PC-3 (cell line): ENCODE results near the gene ITPRID2. TPM values are rescaled to one million over a fixed set of nuclear protein-coding genes. Genes with fewer than 3 reads are reported as not detected.

ENCODE experiments used
- ATAC-seq: fragments of 200-7000 bp; cut with Tn5 transposase; 2 replicates; pipeline ENCODE4 v1.9.1; 2020; ENCODE audit warnings: mild to moderate bottlenecking, moderate library complexity
- BruUV-seq: library from RNA; stranded (reverse); fragments of 400-500 nt; replicated peaks from 2 replicates; lab custom pipeline; 2021; lab: Mats Ljungman, UMichigan
- CTCF ChIA-PET: fragments of 300-600 bp; sonication (Branson Sonifier 250); formaldehyde crosslinking; loops from one replicate; lab custom pipeline; 2022; ENCODE audit warnings: antibody characterized with exemption; lab: Charles Lee
- POLR2A ChIA-PET: fragments of 300-600 bp; sonication (Branson Sonifier 250); formaldehyde crosslinking; loops from one replicate; lab custom pipeline; 2022; ENCODE audit warnings: antibody characterized with exemption; ENCODE audit not compliant: unreplicated experiment; lab: Charles Lee
- DNase-seq: peaks from one replicate; pipeline ENCODE4 v3.0.0-alpha.2; 2015
- H2AFZ ChIP-seq: fragments of 300-600 bp; sonication (generic); 2 replicates; pipeline ENCODE4 v1.6.0; 2016; ENCODE audit warnings: antibody characterized with exemption, low read length
- H3F3A ChIP-seq: fragments of 300-600 bp; sonication (generic); one replicate; pipeline ENCODE4 v1.6.0; 2017; ENCODE audit warnings: antibody characterized with exemption, low read length, control low read depth, mild to moderate bottlenecking; ENCODE audit not compliant: unreplicated experiment
- H3K27ac ChIP-seq: fragments of 300-600 bp; sonication (generic); 2 replicates; pipeline ENCODE4 v1.5.1; 2016; ENCODE audit warnings: mild to moderate bottlenecking, low read length
- H3K27me3 ChIP-seq: fragments of 300-600 bp; sonication (generic); 2 replicates; pipeline ENCODE4 v1.6.1; 2016; ENCODE audit warnings: low read length, mixed read lengths
- H3K36me3 ChIP-seq: fragments of 300-600 bp; sonication (generic); 2 replicates; pipeline ENCODE4 v1.6.1; 2016; ENCODE audit warnings: low read depth, mixed run types, low read length, mixed read lengths
- H3K4me1 ChIP-seq: fragments of 300-600 bp; sonication (generic); 2 replicates; pipeline ENCODE4 v1.5.1; 2016; ENCODE audit warnings: low read length; ENCODE audit not compliant: insufficient read depth
- H3K4me2 ChIP-seq: fragments of 300-600 bp; sonication (generic); 2 replicates; pipeline ENCODE4 v1.6.0; 2016; ENCODE audit warnings: low read length
- H3K4me3 ChIP-seq: fragments of 300-600 bp; sonication (generic); 2 replicates; pipeline ENCODE4 v1.5.1; 2016; ENCODE audit warnings: mild to moderate bottlenecking, low read length, mixed read lengths
- H3K79me2 ChIP-seq: fragments of 300-600 bp; sonication (generic); 2 replicates; pipeline ENCODE4 v1.6.1; 2017; ENCODE audit warnings: low read length, mixed read lengths
- H3K9ac ChIP-seq: fragments of 300-600 bp; sonication (generic); 2 replicates; pipeline ENCODE4 v1.6.0; 2016; ENCODE audit warnings: mild to moderate bottlenecking, low read length
- H3K9me2 ChIP-seq: fragments of 300-600 bp; sonication (generic); replicated peaks from 2 replicates; pipeline ENCODE4 v1.6.1; 2016; ENCODE audit warnings: mixed run types, low read length, mixed read lengths
- H3K9me3 ChIP-seq: fragments of 300-600 bp; sonication (generic); 2 replicates; pipeline ENCODE4 v1.6.1; 2016; ENCODE audit warnings: low read length, mixed read lengths
- H4K20me1 ChIP-seq: fragments of 300-600 bp; sonication (generic); 2 replicates; pipeline ENCODE4 v1.6.1; 2016; ENCODE audit warnings: low read length, mixed read lengths
- EZH2 ChIP-seq: fragments of 300-600 bp; sonication (generic); IDR thresholded peaks from one replicate; pipeline ENCODE4 v1.6.1; 2017; ENCODE audit warnings: antibody characterized with exemption, mild to moderate bottlenecking, low read length; ENCODE audit not compliant: unreplicated experiment
- EZH2phosphoT487 ChIP-seq: fragments of 300-600 bp; sonication (generic); IDR thresholded peaks from 2 replicates; pipeline ENCODE4 v1.6.1; 2018; ENCODE audit warnings: mild to moderate bottlenecking, antibody characterized with exemption, low read length, borderline replicate concordance
- intact Hi-C: fragments of 100-400 bp; cut with micrococcal nuclease; formaldehyde crosslinking; loops from 2 replicates; pipeline ENCODE4 v1.9.0; 2023
- total RNA-seq: library from RNA; depleted of rRNA; stranded (reverse); fragments of >200 nt; gene quantifications from 2 replicates; pipeline ENCODE4 v1.2.3, GENCODE V29; 2014
- TF ChIP-seq, protein P1 (sequence below): fragments of 300-600 bp; sonication (generic); conservative IDR thresholded peaks from 2 replicates; pipeline ENCODE4 v1.5.1; 2017; ENCODE audit warnings: antibody characterized with exemption, low read depth, mild to moderate bottlenecking, low read length

ITPRID2 gene
- total RNA-seq, 1 experiment from 2014 or later, result 113 TPM

DNA sequence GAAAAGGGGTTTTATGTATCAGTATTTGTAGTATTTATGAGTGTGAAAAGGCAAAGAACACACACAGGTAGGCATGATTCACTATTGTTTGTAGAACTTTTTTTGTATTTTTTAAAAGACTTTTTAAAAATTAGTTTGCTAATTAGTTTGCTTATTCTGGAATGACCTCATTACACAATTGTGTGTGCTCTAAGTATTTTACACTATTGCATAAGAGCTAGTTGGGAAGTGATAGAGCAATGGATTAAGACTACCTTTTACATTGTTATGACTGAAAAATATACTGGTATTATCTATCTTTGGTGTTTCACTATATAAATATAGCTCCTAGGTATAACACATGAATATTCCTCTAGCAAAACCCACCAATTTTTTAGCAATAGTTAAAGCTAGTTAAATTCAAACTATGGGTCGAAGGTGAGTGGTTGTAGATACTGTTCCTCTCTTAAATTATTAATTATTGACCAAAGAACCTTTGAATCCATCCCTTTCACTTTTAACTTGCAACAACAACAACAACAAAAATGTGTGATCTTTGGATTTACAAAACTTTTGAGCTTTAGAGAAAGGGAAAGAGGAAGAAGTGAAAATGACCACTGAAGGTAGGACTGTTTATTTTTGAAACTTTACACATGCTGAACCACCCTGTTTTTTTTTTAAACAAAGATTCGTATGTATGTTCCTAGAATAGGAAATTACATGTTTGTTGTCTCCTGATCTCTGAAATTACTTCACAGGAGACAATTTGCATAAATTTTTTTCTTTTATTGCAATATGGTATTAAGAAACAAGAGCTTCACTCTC, 18.7 kb downstream of the ITPRID2 start:
- Histone ChIP-seq H3F3A (no peaks in the 10 kb centered on the region), H3K27ac (no peak overlapping the region), H3K36me3 (peaks cover 71% of the 10 kb centered on the region), H4K20me1 (no peaks in the 10 kb centered on the region), H2AFZ (no peak overlapping the region), H3K4me2 (no peak overlapping the region), H3K4me1 (no peaks in the 10 kb centered on the region), H3K9ac (no peak overlapping the region), H3K4me3 (no peak overlapping the region), H3K9me2 (no peaks in the 10 kb centered on the region), H3K79me2 (peaks cover 28% of the 10 kb centered on the region), H3K9me3 (no peaks in the 10 kb centered on the region), H3K27me3 (no peaks in the 10 kb centered on the region)
- no peak for TF ChIP-seq EZH2phosphoT487
- no peak for TF ChIP-seq EZH2
- TF ChIP-seq, protein P1, sequence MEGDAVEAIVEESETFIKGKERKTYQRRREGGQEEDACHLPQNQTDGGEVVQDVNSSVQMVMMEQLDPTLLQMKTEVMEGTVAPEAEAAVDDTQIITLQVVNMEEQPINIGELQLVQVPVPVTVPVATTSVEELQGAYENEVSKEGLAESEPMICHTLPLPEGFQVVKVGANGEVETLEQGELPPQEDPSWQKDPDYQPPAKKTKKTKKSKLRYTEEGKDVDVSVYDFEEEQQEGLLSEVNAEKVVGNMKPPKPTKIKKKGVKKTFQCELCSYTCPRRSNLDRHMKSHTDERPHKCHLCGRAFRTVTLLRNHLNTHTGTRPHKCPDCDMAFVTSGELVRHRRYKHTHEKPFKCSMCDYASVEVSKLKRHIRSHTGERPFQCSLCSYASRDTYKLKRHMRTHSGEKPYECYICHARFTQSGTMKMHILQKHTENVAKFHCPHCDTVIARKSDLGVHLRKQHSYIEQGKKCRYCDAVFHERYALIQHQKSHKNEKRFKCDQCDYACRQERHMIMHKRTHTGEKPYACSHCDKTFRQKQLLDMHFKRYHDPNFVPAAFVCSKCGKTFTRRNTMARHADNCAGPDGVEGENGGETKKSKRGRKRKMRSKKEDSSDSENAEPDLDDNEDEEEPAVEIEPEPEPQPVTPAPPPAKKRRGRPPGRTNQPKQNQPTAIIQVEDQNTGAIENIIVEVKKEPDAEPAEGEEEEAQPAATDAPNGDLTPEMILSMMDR, result no peak
- CTCF ChIA-PET, result interaction anchor here (0.7 kb wide), 1 partner anchor 41 kb away, joined by 4 read pairs; no protein-coding TSS in a partner anchor
- intact Hi-C loops, result no loop called here
- POLR2A ChIA-PET, result interaction anchor here (0.7 kb wide), 1 partner anchor 269 kb away, joined by 10 read pairs; no protein-coding TSS in a partner anchor
- DNase-seq (no peak), ATAC-seq (no peak)
- no TSS peak for BruUV-seq

DNA sequence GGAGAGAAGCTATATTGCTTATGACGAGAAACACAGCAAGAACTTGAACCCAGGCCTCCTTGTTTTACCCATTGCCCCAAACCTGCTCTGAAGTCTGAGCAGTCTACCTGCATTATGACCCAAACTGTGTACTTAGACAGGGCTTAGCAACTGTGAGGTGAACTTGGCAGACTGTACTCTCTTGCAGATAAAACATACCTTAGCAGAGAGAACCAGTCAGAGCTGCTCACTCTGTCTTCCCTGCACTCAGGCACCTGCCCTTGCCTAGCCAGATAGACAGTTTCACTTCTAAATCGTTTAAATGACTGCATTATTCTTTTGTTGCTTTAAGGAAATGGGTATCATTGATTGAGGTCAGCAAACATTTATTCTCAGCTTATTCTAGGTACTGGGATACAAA, 20.3 kb downstream of the ITPRID2 start:
- Histone ChIP-seq H3F3A (no peaks in the 10 kb centered on the region), H2AFZ (no peak overlapping the region), H3K4me3 (no peak overlapping the region), H3K9me2 (no peaks in the 10 kb centered on the region), H3K4me1 (peaks cover 14% of the 10 kb centered on the region), H3K27me3 (no peaks in the 10 kb centered on the region), H4K20me1 (no peaks in the 10 kb centered on the region), H3K36me3 (peaks cover 76% of the 10 kb centered on the region), H3K79me2 (peaks cover 12% of the 10 kb centered on the region), H3K4me2 (no peak overlapping the region), H3K9ac (no peak overlapping the region), H3K27ac (no peak overlapping the region), H3K9me3 (no peaks in the 10 kb centered on the region)
- ATAC-seq (no peak), DNase-seq (no peak)
- no TSS peak for BruUV-seq
- ChIA-PET CTCF (no interaction called here), POLR2A (no interaction called here)
- TF ChIP-seq, protein P1, result no peak
- TF ChIP-seq EZH2 (no peak), EZH2phosphoT487 (no peak)
- intact Hi-C loops, result no loop called here

DNA sequence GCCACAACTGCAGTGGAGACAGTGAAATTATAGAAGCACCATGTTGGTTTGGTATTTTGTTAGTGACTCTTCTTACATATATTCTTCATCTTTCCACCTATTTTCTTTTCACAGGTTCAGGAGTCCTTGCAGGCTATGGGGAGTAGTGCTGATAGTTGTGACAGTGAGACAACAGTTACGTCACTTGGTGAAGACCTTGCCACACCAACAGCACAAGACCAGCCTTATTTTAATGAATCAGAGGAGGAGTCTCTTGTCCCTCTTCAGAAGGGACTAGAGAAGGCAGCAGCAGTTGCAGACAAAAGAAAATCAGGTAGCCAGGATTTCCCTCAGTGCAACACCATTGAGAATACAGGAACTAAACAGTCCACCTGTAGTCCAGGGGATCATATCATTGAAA, 23.6 kb downstream of the ITPRID2 start:
- intact Hi-C loops, result no loop called here
- BruUV-seq, result no TSS peak
- Histone ChIP-seq H3K4me1 (peaks cover 22% of the 10 kb centered on the region), H3K27me3 (no peaks in the 10 kb centered on the region), H3K9me2 (no peaks in the 10 kb centered on the region), H3K36me3 (peaks cover 81% of the 10 kb centered on the region), H4K20me1 (no peaks in the 10 kb centered on the region), H3K9me3 (no peaks in the 10 kb centered on the region), H3K79me2 (peaks cover 8% of the 10 kb centered on the region; the same call in 1 of the 2 replicates), H3K4me3 (no peak overlapping the region), H3K9ac (no peak overlapping the region), H2AFZ (no peak overlapping the region), H3K27ac (no peak overlapping the region), H3K4me2 (no peak overlapping the region), H3F3A (no peaks in the 10 kb centered on the region)
- ChIA-PET CTCF (interaction anchor here (0.6 kb wide), 1 partner anchor 39 kb away, joined by 5 read pairs; no protein-coding TSS in a partner anchor), POLR2A (no interaction called here)
- DNase-seq (no peak), ATAC-seq (no peak)
- TF ChIP-seq, protein P1, result no peak
- TF ChIP-seq EZH2, result no peak
- TF ChIP-seq EZH2phosphoT487, result no peak
